ENCODE data around the gene SFTPB.
A peak's percentile ranks its signal among the peaks of the same experiment; 100 is the strongest.

GRCh38 chr2:85648619-85649018 lies 19.4 kb downstream of the SFTPB start:
- TF ChIP-seq, protein P1, sequence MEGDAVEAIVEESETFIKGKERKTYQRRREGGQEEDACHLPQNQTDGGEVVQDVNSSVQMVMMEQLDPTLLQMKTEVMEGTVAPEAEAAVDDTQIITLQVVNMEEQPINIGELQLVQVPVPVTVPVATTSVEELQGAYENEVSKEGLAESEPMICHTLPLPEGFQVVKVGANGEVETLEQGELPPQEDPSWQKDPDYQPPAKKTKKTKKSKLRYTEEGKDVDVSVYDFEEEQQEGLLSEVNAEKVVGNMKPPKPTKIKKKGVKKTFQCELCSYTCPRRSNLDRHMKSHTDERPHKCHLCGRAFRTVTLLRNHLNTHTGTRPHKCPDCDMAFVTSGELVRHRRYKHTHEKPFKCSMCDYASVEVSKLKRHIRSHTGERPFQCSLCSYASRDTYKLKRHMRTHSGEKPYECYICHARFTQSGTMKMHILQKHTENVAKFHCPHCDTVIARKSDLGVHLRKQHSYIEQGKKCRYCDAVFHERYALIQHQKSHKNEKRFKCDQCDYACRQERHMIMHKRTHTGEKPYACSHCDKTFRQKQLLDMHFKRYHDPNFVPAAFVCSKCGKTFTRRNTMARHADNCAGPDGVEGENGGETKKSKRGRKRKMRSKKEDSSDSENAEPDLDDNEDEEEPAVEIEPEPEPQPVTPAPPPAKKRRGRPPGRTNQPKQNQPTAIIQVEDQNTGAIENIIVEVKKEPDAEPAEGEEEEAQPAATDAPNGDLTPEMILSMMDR (conservative IDR thresholded peaks at IDR 0.05; ENCODE audit: low read length), result peak; percentile 75
- TF ChIP-seq EZH2phosphoT487 (IDR thresholded peaks at IDR 0.05; ENCODE audit: borderline replicate concordance, low read depth, low read length), result no peak
